ENCODE measurements around the gene FNDC3B.

GRCh38 chr3:172043233-172043632 lies 3.9 kb downstream of the FNDC3B start:
- TF ChIP-seq EZH2 (optimal IDR thresholded peaks at IDR 0.05; ENCODE audit: low read depth, low read length) (no peak), CTCF (IDR thresholded peaks at IDR 0.05; ENCODE audit: low read length) (no peak)
